SK-N-SH treated with all-trans-retinoic acid at 6 μM for 48 hours (cell line): ENCODE data around the gene PSME3IP1.

Source experiments
- ATAC-seq: fragments of 200-7000 bp; cut with Tn5 transposase; 3 replicates; pipeline ENCODE4 v1.9.1; 2020; ENCODE audit warnings: mild to moderate bottlenecking, moderate library complexity
- ARNTL ChIP-seq: fragments of 450-650 bp; formaldehyde crosslinking; IDR thresholded peaks from 2 replicates; pipeline ENCODE4 v1.5.0; 2020; ENCODE audit warnings: low read depth, mild to moderate bottlenecking, moderate library complexity, borderline replicate concordance
- CREB5 ChIP-seq: fragments of 250-450 bp; sonication (Bioruptor Pico); IDR thresholded peaks from 2 replicates; pipeline ENCODE4 v1.5.1; 2020; ENCODE audit warnings: low read depth, mild to moderate bottlenecking, moderate library complexity
- CSDC2 ChIP-seq: fragments of 250-450 bp; sonication (Bioruptor Pico); IDR thresholded peaks from 2 replicates; pipeline ENCODE4 v1.5.0; 2020; ENCODE audit warnings: mild to moderate bottlenecking, moderate library complexity
- CSRNP3 ChIP-seq: fragments of 250-450 bp; sonication (Bioruptor Pico); IDR thresholded peaks from 2 replicates; pipeline ENCODE4 v1.5.1; 2021; ENCODE audit warnings: mild to moderate bottlenecking, moderate library complexity
- GLIS3 ChIP-seq: fragments of 250-450 bp; sonication (Bioruptor Pico); IDR thresholded peaks from 2 replicates; pipeline ENCODE4 v1.5.0; 2020; ENCODE audit warnings: mild to moderate bottlenecking, moderate library complexity
- ISL1 ChIP-seq: fragments of 250-450 bp; sonication (Bioruptor Pico); IDR thresholded peaks from 2 replicates; pipeline ENCODE4 v2.1.2; 2022; ENCODE audit warnings: mild to moderate bottlenecking, moderate library complexity
- PATZ1 ChIP-seq: fragments of 250-450 bp; sonication (Bioruptor Pico); IDR thresholded peaks from 2 replicates; pipeline ENCODE4 v1.8.0; 2020; ENCODE audit warnings: mild to moderate bottlenecking, moderate library complexity, borderline replicate concordance
- POU6F1 ChIP-seq: fragments of 250-450 bp; sonication (Bioruptor Pico); IDR thresholded peaks from 2 replicates; pipeline ENCODE4 v1.8.0; 2021; ENCODE audit warnings: low read depth, mild to moderate bottlenecking, moderate library complexity, borderline replicate concordance
- TCF4 ChIP-seq: fragments of 250-450 bp; sonication (Bioruptor Pico); IDR thresholded peaks from 2 replicates; pipeline ENCODE4 v1.8.0; 2021; ENCODE audit warnings: mild to moderate bottlenecking, moderate library complexity, borderline replicate concordance
- TSHZ2 ChIP-seq: fragments of 250-450 bp; sonication (Bioruptor Pico); IDR thresholded peaks from 2 replicates; pipeline ENCODE4 v1.5.0; 2020; ENCODE audit warnings: mild to moderate bottlenecking, moderate library complexity
- ZFP3 ChIP-seq: fragments of 250-450 bp; sonication (Bioruptor Pico); IDR thresholded peaks from 2 replicates; pipeline ENCODE4 v1.5.0; 2020; ENCODE audit warnings: mild to moderate bottlenecking, moderate library complexity
- ZFP30 ChIP-seq: fragments of 450-650 bp; formaldehyde crosslinking; IDR thresholded peaks from 2 replicates; pipeline ENCODE4 v1.5.0; 2022; ENCODE audit warnings: mild to moderate bottlenecking, moderate library complexity
- ZNF565 ChIP-seq: fragments of 450-650 bp; formaldehyde crosslinking; conservative IDR thresholded peaks from 2 replicates; pipeline ENCODE4 v1.5.0; 2020; ENCODE audit warnings: low read depth, mild to moderate bottlenecking, moderate library complexity
- ZNF70 ChIP-seq: fragments of 450-650 bp; formaldehyde crosslinking; IDR thresholded peaks from 2 replicates; pipeline ENCODE4 v1.5.0; 2020; ENCODE audit warnings: mild to moderate bottlenecking, moderate library complexity
- ZNF8 ChIP-seq: fragments of 450-650 bp; formaldehyde crosslinking; IDR thresholded peaks from 2 replicates; pipeline ENCODE4 v1.5.0; 2020; ENCODE audit warnings: mild to moderate bottlenecking, moderate library complexity

Gene PSME3IP1

GRCh38 chr16:57125376-57125775 is 60.5 kb downstream of the PSME3IP1 start:
- TF ChIP-seq CSRNP3 (no peak), ISL1 (CRISPR knock-in tag) (no peak), POU6F1 (CRISPR knock-in tag) (no peak), CSDC2 (CRISPR knock-in tag) (no peak), ZNF70 (no peak), CREB5 (CRISPR knock-in tag) (no peak), TCF4 (CRISPR knock-in tag) (no peak)
- TF ChIP-seq, all 23 proteins: peak for 0
- no peak for ATAC-seq

GRCh38 chr16:57123974-57124674 is 61.7 kb downstream of the PSME3IP1 start:
- no peak for ATAC-seq
- no peak for TF ChIP-seq ZNF8 (CRISPR knock-in tag)
- no peak for TF ChIP-seq ZFP30 (CRISPR knock-in tag)
- TF ChIP-seq PATZ1 = no peak
- TF ChIP-seq POU6F1 (CRISPR knock-in tag) = no peak
- no peak for TF ChIP-seq ARNTL (CRISPR knock-in tag)
- no peak for TF ChIP-seq ZNF565 (CRISPR knock-in tag)

- TF ChIP-seq ZFP3 (CRISPR knock-in tag) = no peak
- TF ChIP-seq ISL1 (CRISPR knock-in tag) = no peak
- TF ChIP-seq GLIS3 (CRISPR knock-in tag) = no peak
- TF ChIP-seq CSDC2 (CRISPR knock-in tag) = no peak
- no peak for TF ChIP-seq ZNF565 (CRISPR knock-in tag)
- no peak for TF ChIP-seq TSHZ2 (CRISPR knock-in tag)
- TF ChIP-seq, all 23 proteins: peak for 0
- ATAC-seq = no peak
Observed at GRCh38 chr16:57123216-57123973, 62.4 kb downstream of the PSME3IP1 start.
